OCI-LY3 (cell line): ENCODE data around the gene RFX4.

Source experiments
- EZH2phosphoT487 ChIP-seq: fragments of 200-600 bp; shearing (Covaris generic); IDR thresholded peaks from 2 replicates; pipeline ENCODE4 v1.6.1; 2018; ENCODE audit warnings: antibody characterized with exemption, mixed run types, low read depth
- TF ChIP-seq, protein P1 (sequence below): fragments of 200-600, 300-600 bp; sonication (generic); IDR thresholded peaks from 2 replicates; pipeline ENCODE4 v1.5.1; 2014; ENCODE audit warnings: antibody characterized with exemption, low read length, low read depth

DNA sequence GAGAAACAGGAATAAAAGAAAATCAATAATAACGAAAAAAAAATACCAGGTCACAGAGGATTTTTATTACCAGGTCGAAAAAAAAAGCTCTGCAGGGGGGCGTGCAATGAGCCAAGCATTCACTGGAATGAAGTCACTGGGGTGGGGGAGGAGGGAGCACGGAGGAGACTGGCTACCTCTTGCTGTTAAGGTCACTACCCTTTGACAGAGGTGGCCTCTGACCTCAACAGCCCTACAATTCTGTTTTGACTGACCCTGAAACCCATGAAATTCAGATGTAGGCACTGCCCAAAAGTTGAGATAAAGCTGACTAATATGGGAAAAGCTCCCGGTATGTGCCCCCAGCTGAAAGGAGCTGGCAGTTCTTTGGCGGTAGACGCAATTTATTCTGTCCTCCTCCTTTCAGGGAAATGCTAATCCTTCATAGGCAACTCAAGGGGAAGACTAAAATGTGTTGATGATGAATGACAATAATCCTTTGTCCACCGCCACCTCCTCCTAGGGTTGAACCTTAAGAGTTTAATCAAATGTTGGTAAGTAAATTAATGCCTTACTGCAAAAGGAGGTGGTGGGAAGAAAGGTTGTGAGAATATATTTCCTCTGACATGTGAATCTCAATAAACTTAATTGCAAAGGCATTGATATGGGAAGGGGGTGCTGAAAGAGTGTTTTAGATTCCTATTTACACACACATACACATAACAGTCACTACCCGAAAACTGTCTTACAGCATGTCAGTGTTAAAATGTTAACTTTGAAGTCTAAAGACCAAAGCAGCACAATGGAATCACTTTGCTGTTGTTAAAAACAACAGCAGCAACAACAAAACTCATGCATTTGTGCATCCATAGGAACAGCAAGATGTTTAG lies 185.4 kb downstream of the RFX4 start:
- TF ChIP-seq, protein P1, sequence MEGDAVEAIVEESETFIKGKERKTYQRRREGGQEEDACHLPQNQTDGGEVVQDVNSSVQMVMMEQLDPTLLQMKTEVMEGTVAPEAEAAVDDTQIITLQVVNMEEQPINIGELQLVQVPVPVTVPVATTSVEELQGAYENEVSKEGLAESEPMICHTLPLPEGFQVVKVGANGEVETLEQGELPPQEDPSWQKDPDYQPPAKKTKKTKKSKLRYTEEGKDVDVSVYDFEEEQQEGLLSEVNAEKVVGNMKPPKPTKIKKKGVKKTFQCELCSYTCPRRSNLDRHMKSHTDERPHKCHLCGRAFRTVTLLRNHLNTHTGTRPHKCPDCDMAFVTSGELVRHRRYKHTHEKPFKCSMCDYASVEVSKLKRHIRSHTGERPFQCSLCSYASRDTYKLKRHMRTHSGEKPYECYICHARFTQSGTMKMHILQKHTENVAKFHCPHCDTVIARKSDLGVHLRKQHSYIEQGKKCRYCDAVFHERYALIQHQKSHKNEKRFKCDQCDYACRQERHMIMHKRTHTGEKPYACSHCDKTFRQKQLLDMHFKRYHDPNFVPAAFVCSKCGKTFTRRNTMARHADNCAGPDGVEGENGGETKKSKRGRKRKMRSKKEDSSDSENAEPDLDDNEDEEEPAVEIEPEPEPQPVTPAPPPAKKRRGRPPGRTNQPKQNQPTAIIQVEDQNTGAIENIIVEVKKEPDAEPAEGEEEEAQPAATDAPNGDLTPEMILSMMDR: no peak
- TF ChIP-seq EZH2phosphoT487: no peak
